SK-N-SH treated with all-trans-retinoic acid at 6 μM for 48 hours (cell line): ENCODE data around the gene MAB21L4.

Source experiments
- ARNTL ChIP-seq: fragments of 450-650 bp; formaldehyde crosslinking; IDR thresholded peaks from 2 replicates; pipeline ENCODE4 v1.5.0; 2020; ENCODE audit warnings: low read depth, mild to moderate bottlenecking, moderate library complexity, borderline replicate concordance
- ESRRG ChIP-seq: fragments of 250-450 bp; sonication (Bioruptor Pico); IDR thresholded peaks from 2 replicates; pipeline ENCODE4 v1.6.1; 2021; ENCODE audit warnings: mild to moderate bottlenecking
- OSR1 ChIP-seq: fragments of 250-450 bp; sonication (Bioruptor Pico); IDR thresholded peaks from 2 replicates; pipeline ENCODE4 v1.8.0; 2022; ENCODE audit warnings: moderate library complexity, mild to moderate bottlenecking, inconsistent platforms
- PPARA ChIP-seq: fragments of 250-450 bp; sonication (Bioruptor Pico); IDR thresholded peaks from 2 replicates; pipeline ENCODE4 v1.5.0; 2020; ENCODE audit warnings: mild to moderate bottlenecking, borderline replicate concordance
- RARB ChIP-seq: fragments of 250-450 bp; sonication (Bioruptor Pico); IDR thresholded peaks from 2 replicates; pipeline ENCODE4 v1.8.0; 2021; ENCODE audit warnings: mild to moderate bottlenecking, moderate library complexity
- SNAI2 ChIP-seq: fragments of 250-450 bp; sonication (Bioruptor Pico); IDR thresholded peaks from 2 replicates; pipeline ENCODE4 v1.5.0; 2020; ENCODE audit warnings: mild to moderate bottlenecking, moderate library complexity
- TCF4 ChIP-seq: fragments of 250-450 bp; sonication (Bioruptor Pico); IDR thresholded peaks from 2 replicates; pipeline ENCODE4 v1.8.0; 2021; ENCODE audit warnings: mild to moderate bottlenecking, moderate library complexity, borderline replicate concordance
- TOX ChIP-seq: fragments of 250-450 bp; sonication (Bioruptor Pico); IDR thresholded peaks from 2 replicates; pipeline ENCODE4 v1.8.0; 2021; ENCODE audit warnings: mild to moderate bottlenecking, moderate library complexity, borderline replicate concordance
- ZFP3 ChIP-seq: fragments of 250-450 bp; sonication (Bioruptor Pico); IDR thresholded peaks from 2 replicates; pipeline ENCODE4 v1.5.0; 2020; ENCODE audit warnings: mild to moderate bottlenecking, moderate library complexity
- ZFP30 ChIP-seq: fragments of 450-650 bp; formaldehyde crosslinking; IDR thresholded peaks from 2 replicates; pipeline ENCODE4 v1.5.0; 2022; ENCODE audit warnings: mild to moderate bottlenecking, moderate library complexity
- ZNF70 ChIP-seq: fragments of 450-650 bp; formaldehyde crosslinking; IDR thresholded peaks from 2 replicates; pipeline ENCODE4 v1.5.0; 2020; ENCODE audit warnings: mild to moderate bottlenecking, moderate library complexity
- ZNF8 ChIP-seq: fragments of 450-650 bp; formaldehyde crosslinking; IDR thresholded peaks from 2 replicates; pipeline ENCODE4 v1.5.0; 2020; ENCODE audit warnings: mild to moderate bottlenecking, moderate library complexity
- TF ChIP-seq, protein P1 (sequence below): fragments of 250-450 bp; sonication (Bioruptor Pico); IDR thresholded peaks from 2 replicates; pipeline ENCODE4 v1.8.0; 2020; ENCODE audit warnings: mild to moderate bottlenecking, moderate library complexity, borderline replicate concordance
- TF ChIP-seq, protein P2 (sequence below): fragments of 250-450 bp; sonication (Bioruptor Pico); IDR thresholded peaks from 2 replicates; pipeline ENCODE4 v1.5.1; 2021; ENCODE audit warnings: mild to moderate bottlenecking, moderate library complexity

DNA sequence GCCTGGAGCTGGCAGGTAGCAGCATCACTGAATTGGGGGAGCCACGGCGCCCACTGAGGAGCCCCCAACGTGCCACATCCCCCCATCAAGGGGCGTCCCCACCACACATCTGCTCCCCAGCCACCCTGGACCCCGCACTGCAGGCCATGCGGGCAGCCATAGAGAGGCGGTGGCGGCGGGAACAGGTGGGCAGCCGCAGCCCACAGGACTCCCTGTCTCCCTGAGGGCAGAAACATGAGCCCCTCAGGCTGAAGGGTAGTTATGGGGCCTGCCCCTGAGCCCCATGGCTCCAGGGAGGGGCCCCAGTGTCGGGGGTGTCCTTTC lies 36.7 kb upstream of the MAB21L4 start:
- TF ChIP-seq ARNTL (CRISPR knock-in tag) (no peak), ZNF8 (no peak), OSR1 (CRISPR knock-in tag) (no peak), SNAI2 (no peak), ZFP30 (CRISPR knock-in tag) (no peak), PPARA (CRISPR knock-in tag) (no peak), ZNF70 (CRISPR knock-in tag) (no peak), ZFP3 (CRISPR knock-in tag) (no peak), TCF4 (CRISPR knock-in tag) (no peak), RARB (CRISPR knock-in tag) (no peak), ESRRG (CRISPR knock-in tag) (no peak), TOX (CRISPR knock-in tag) (no peak)
- TF ChIP-seq, protein P1, sequence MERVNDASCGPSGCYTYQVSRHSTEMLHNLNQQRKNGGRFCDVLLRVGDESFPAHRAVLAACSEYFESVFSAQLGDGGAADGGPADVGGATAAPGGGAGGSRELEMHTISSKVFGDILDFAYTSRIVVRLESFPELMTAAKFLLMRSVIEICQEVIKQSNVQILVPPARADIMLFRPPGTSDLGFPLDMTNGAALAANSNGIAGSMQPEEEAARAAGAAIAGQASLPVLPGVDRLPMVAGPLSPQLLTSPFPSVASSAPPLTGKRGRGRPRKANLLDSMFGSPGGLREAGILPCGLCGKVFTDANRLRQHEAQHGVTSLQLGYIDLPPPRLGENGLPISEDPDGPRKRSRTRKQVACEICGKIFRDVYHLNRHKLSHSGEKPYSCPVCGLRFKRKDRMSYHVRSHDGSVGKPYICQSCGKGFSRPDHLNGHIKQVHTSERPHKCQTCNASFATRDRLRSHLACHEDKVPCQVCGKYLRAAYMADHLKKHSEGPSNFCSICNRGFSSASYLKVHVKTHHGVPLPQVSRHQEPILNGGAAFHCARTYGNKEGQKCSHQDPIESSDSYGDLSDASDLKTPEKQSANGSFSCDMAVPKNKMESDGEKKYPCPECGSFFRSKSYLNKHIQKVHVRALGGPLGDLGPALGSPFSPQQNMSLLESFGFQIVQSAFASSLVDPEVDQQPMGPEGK, result no peak
- TF ChIP-seq, protein P2, sequence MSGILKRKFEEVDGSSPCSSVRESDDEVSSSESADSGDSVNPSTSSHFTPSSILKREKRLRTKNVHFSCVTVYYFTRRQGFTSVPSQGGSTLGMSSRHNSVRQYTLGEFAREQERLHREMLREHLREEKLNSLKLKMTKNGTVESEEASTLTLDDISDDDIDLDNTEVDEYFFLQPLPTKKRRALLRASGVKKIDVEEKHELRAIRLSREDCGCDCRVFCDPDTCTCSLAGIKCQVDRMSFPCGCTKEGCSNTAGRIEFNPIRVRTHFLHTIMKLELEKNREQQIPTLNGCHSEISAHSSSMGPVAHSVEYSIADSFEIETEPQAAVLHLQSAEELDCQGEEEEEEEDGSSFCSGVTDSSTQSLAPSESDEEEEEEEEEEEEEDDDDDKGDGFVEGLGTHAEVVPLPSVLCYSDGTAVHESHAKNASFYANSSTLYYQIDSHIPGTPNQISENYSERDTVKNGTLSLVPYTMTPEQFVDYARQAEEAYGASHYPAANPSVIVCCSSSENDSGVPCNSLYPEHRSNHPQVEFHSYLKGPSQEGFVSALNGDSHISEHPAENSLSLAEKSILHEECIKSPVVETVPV (CRISPR knock-in tag), result no peak
